Jurkat, Clone E6-1 (cell line): ENCODE data around the gene HCN1.
"Not testable (repeated sequence)": the region's sequence is repeated elsewhere in the genome, so short reads cannot be mapped to it uniquely, and the experiment has no call there.

ENCODE experiments used
- DNase-seq: peaks from one replicate; pipeline ENCODE4 v3.0.0-alpha.2; 2011; ENCODE audit warnings: low read depth, low spot score
- H3K4me3 ChIP-seq: 2 replicates; pipeline ENCODE4 v1.5.1; 2011; ENCODE audit warnings: mild to moderate bottlenecking, low read length, control low read depth, moderate library complexity

The HCN1 gene

DNA sequence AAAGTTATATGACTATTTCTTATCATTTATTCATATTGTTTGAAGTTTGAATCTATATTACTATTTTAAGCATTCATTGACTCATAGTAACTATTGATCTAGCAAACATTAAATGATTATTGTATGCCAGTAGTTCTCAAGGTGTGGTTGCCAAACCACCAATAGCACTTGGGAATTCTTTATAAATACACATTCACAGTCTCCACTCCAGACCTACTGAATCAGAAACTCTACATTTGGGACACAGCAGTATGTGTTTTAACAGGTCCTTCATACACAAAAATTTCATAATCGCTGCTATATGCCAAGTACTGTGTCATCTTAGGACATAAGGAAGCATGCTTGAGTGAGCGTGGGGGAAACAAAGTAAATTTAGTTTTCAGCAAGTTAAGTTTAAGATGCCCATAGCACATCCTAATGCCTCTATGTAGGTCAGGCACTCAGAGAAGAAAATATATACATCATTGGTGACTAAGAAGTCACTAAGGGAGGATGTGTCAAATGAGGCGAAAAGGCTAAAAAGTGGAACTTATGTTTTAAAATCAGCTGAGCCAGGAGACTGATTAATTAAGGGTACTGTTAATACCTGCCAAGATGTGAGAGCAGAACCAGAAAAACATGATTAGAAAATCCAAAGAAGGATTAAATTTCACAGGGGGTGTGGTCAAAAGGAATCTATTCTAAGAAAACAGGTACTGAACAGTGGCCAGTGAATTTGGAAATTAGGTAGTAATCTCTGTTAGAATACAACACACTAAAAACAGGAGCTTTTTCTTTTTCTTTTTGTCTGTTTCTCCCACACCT, 340.8 kb downstream of the HCN1 start:
- DNase-seq, result no peak
- no peak overlapping the region for H3K4me3 ChIP-seq

DNA sequence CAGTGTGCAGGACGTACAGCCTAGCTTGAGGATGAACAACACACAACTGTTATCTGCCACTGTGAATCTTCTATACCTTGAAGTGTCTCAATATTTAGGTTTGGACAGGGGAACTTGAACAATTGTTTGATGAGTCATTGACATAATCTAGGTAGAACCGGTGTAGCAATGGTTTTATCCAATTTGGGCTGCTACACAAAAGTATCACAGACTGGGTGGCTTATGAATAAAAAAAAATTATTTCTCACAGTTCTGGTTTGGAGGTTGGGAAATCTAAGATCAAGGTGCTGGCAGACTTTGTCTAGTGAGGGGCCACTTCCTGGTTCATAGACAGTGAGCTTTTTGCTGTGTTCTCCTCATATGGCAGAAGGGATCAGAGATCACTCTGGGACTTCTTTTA, 359.7 kb downstream of the HCN1 start:
- DNase-seq, result no peak
- no peak overlapping the region for H3K4me3 ChIP-seq

DNA sequence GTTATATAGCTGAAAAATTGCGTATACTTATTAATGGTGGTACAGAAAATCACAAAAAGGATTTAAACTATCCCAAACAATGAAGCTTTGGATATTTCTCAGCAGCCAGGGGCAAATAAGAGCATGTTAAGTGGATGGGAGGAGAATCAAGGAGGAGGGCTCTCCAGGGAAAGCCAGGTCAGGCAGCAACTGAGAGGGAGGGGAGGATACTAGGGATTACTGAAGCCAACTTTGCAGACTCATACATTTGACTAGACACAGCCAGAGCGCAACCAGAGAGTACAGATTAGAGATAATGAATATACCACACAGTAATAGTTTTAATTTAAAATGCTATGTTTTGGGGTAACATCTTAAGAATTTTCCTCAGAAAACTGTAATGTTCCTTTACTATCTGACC, 360.2 kb downstream of the HCN1 start:
- DNase-seq, result no peak
- H3K4me3 ChIP-seq, result no peak overlapping the region

DNA sequence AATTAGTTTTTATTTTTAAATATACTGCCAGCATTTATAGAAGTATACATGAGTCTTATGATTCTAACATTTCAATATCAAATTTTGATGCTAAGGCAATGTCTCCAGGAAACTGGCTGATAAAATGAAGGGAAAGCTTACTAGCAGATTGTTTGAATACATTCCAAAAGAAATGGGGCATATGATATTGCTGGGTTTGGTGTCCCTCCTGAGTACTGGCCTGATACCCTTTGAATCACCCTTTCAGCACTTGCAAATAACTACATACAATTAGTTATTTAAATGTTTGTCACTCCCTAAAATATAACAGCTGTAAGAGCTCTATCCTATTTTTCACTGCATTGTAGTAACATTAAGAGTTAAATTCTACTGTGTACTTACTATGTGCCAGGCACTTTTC, 360.8 kb downstream of the HCN1 start:
- no peak for DNase-seq
- no peak overlapping the region for H3K4me3 ChIP-seq

DNA sequence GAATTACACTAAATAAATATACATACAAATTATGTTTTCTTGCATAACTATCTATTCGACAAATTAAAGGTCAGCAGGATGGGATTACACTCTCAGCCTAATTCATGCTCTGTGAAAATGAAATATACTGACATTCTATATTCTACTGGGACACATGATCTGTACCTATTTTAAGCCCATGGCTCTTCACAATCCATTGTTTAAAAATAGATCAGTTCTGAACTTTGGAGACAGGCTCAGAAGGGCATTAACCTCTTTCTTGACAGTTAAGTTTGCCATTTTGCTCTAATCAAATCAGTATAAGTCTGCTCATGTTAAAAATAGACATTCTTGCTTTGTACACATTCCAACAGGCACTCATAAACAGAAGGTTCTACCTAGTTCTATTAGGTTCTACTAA, 361.2 kb downstream of the HCN1 start:
- DNase-seq, result no peak

DNA sequence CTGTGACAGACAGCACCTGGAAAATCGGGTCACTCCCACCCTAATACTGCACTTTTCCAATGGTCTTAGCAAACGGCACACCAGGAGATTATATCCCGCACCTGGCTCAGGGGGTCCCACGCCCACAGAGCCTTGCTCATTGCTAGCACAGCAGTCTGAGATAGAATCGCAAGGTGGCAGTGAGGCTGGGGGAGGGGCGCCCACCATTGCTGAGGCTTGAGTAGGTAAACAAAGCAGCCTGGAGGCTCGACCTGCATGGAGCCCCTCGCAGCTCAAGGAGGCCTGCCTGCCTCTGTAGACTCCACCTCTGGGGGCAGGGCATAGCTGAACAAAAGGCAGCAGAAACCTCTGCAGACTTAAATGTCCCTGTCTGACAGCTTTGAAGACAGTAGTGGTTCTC, 383.6 kb downstream of the HCN1 start:
- DNase-seq, result not testable (repeated sequence)

More for the DNA sequence above, 361.2 kb downstream of the HCN1 start:
- H3K4me3 ChIP-seq, result no peak overlapping the region

DNA sequence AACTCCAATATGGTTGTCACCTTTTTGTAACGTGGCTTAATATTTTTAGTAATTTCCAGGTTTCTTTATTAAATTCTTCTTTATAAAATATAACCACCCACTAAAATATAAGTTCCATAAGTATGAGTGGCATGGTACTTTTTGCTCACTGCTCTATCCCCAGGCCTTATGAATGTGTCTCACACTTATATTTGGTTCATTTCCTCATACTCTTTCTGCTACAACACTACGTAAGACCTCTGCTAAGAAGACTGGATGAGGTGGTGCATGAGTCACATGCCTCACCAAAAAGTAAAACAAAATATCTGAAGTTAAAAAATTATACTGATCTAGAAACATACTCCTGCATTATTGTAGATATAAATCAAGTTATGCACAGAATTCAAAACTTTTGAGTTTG, 400.9 kb downstream of the HCN1 start:
- no peak overlapping the region for H3K4me3 ChIP-seq
- DNase-seq, result no peak

More for the DNA sequence above, 383.6 kb downstream of the HCN1 start:
- not testable (repeated sequence) for H3K4me3 ChIP-seq

DNA sequence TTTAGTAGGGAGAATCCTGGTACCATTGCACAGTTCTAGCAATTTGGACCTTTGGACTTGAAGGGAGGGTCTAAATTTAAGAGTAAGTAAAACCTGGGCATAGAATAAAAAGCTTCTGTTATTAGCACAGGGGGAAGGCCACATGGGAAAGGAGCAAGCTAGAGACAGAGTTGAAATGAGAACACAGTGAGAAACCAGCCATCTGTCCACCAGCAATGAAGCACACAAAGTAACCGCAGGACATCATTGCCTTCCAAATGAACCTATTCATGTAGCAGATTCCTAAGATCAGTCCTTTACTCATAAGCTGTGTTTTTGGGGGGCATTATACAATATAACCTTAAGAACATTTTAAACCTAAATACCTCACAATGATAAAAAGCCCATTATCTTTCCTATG, 407.4 kb downstream of the HCN1 start:
- DNase-seq, result no peak
- no peak overlapping the region for H3K4me3 ChIP-seq

DNA sequence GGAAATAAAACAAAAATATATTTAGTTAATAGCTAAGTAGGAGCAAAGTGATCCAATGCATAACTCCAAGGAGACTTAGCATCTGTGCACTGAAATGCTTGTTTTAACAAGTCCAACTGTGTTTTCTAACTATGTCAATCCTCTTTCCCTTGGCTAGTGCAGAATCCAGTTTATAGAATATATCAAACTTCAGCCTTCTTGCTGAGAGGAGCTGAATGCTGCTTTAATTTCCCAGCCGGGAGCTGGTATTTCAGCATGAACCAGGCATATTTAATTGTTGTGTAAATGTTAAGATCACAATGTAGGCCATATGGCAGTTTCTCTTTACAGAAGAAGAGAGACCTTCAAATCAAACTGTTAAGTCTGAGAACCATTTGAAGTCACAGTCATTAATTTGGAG, 411.7 kb downstream of the HCN1 start:
- DNase-seq, result no peak
- H3K4me3 ChIP-seq, result no peak overlapping the region

DNA sequence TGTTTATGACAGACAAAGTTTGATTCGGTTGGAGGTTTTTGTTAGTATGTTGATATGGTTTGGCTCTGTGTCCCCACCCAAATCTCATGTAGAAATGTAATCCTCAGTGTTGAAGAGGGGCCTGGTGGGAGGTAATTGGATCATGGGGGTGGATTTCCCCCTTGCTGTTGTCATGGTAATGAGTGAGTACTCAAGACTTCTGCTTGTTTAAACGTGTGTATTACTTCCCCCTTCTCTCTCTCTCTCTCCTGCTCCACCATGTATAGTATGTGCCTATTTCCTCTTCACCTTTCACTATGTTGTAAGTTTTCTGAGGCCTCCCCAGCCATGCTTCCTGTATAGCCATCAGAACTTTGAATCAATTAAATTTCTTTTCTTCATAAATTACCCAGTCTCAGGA, 415.1 kb downstream of the HCN1 start:
- DNase-seq, result no peak
- H3K4me3 ChIP-seq, result no peak overlapping the region

DNA sequence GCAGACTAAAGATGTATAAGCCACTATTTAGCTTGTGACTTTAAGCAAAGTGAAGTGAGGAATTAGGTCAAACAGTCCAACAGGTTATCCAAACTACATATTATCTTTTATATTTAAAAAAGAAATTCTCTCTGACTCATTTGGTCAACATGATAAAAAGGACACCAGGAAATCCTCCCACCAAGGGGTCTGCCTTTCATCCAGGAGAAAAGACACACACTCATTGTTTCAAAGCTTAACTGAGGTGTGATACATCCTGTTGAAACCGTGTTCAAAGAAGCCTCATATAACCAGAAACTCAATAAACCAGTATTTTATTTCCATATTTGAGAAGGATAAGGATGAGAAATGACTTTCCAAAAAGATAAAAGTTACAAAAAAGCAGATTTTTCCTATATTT, 417.1 kb downstream of the HCN1 start:
- H3K4me3 ChIP-seq, result no peak overlapping the region
- DNase-seq, result no peak

DNA sequence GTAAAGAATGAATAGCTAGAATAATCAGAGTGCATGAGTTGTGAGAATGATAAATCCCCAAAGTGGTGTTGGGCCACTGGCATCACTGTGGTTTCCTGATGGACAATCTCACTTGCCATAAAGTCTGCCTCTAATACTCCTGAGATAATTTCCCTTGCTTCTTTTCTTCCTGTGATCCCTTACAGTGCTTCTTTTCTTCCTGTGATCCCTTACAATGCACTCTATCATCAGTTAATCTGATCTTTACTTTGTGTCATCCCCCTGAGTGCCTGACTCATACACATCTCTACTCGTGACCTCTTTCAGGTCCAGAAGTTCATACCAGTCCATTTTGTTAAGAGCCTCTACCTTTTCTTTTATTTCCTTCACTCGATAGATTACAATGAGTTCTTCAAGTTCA, 418.3 kb downstream of the HCN1 start:
- no peak overlapping the region for H3K4me3 ChIP-seq
- DNase-seq, result no peak

DNA sequence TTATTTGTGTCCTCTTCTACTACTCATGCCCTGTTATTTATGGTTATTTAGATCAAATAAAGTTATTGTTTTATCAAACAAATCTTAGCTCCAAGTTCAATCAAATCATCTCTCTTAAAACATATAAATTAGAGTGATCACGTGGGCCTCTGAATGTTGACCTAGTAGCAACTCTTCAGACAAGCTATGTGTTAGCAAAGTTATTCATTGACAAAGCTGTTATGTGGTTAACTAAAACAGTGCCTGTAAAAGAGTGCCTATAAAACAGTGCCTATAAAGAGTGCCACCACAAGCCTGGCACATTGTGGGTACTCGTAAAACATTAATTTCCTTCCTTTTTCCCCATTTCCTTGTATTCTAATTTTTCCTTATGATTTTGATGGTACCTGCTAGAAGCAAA, 421.9 kb downstream of the HCN1 start:
- DNase-seq, result no peak
- H3K4me3 ChIP-seq, result no peak overlapping the region

DNA sequence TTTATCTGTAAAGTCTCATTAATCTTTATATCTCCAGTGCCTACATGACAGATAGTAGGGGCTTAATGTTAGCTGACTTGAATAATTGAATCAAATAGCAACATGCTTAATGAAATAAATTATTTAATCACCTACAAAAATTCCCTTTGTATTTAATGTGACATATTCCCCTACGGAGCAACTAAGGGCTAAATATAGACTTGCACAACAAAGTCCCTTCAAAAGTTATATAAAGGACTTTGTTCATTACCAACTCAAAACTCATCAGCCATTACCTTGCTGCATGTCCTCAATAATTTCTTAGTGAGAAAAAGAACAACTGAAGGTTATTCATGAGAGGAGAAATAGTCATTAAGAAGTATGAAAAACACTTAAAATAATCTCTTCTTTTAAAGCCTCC, 424.6 kb downstream of the HCN1 start:
- no peak for DNase-seq
- H3K4me3 ChIP-seq, result no peak overlapping the region

DNA sequence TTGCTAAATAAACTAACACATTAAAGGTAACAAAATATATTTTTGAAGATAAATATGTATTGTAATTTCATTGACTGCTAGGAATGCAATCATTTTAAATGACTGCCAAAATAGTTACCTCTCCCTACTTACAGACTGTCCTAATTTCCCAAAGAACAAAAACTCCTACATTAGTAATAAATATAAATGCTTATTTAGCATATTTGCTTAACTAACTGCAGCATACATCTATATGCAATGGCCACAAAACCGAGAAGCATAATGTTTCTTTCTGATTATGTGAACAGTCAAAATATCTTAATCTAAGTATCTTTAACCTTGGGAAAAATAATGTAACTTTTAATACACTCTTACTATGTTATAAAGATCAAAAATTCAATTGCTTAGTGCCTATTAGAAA, 431.7 kb downstream of the HCN1 start:
- no peak overlapping the region for H3K4me3 ChIP-seq
- DNase-seq, result no peak

DNA sequence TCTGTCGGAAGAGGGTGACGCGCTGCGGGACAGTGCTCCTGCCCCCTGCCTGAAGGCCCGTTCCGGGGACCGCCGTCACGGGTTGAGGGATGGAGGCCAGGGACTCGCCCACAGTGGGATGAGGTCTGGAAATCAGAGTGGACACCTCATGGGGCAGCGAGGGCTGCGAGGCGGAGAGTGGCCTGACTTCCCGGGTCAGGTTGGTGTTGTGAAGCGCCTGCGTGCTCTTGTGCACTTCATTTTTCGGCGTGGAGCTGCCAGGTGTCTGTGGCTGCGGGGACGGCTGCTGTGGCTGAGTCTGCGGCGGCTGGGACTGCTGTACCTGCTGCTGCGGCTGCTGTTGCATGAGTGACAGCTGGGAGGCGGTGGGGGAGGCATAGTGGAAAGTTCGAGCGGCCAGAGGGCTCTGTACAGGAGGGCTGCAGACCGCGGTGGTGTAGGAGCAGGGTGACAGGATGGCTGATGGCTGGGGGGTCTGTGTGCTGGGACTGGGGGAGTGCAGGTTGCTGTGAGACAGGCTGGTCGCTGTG, 434.1 kb downstream of the HCN1 start:
- H3K4me3 ChIP-seq, result no peak overlapping the region
- no peak for DNase-seq

DNA sequence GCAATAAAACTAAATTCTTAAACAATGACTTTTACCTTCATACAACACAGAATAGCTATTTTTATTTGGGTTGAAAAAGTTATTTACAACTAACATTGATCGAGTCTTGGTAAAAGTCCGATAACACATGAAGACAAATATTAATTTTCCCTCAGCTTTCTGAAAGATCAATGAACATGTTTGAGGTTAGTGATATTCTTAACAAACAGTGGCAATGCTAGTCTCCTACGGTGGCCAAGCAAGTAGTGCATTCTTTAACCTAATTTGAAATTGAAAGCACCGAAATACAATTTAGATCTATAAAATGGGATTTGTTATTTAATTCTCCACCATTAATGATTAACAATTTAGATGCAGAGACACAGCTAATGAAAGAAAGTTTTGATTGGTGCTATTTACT, 435.1 kb downstream of the HCN1 start:
- no peak overlapping the region for H3K4me3 ChIP-seq
- no peak for DNase-seq

DNA sequence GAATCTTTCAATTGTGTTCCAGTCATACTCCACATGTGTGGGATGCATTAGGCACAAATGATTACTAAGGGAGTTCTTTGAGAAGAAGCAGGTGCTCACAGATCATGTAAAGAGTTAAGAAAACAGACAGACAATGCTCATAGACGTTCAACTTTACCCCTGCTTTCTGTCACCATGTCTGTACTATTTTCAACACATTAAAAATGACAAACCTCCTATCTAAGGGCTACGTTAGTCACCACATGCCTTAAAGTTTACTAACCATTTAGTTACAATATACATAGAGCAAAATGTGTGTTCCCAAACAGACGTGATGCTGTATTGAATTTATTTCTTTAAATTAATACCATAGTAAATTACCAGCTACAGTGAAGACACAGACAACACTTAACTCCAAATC, 435.9 kb downstream of the HCN1 start:
- no peak overlapping the region for H3K4me3 ChIP-seq
- no peak for DNase-seq

DNA sequence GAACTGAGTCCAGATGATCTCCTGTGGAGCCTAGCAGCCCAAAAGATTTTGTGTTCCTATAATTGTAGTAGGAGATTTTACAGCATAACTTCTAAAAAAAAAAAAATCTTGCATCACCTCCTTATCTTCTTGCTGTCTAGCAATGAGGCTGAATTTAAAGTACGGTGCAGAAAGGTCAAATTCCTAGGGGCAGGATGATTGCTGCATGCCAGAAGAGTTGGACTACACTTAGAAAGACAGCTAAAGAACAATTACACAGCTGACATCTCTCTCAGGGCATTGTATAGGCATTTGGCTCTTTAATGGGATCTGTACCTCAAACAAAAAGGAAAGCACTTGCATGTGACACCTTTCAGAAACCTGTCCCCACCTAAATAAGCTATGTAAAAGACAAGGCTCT, 443.2 kb downstream of the HCN1 start:
- no peak overlapping the region for H3K4me3 ChIP-seq
- no peak for DNase-seq

DNA sequence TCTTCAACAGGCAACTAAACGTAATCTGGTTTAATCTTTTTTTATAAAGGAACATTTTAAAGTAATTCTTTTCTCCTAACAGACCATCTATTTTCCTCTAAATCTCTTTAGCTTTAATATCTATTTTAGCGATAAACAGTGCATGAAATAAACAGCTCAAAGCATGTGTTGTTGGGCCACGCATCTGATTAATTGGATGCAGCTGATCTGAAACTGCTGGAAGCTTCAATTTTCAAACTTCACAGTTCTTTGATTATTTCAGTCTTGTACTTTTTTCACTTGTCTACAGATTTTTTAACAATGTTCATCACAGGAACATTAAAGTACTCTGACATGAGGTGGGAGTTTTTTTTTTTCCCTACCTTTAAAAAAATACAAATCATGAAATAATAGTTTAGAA, 443.6 kb downstream of the HCN1 start:
- DNase-seq, result no peak
- H3K4me3 ChIP-seq, result no peak overlapping the region

DNA sequence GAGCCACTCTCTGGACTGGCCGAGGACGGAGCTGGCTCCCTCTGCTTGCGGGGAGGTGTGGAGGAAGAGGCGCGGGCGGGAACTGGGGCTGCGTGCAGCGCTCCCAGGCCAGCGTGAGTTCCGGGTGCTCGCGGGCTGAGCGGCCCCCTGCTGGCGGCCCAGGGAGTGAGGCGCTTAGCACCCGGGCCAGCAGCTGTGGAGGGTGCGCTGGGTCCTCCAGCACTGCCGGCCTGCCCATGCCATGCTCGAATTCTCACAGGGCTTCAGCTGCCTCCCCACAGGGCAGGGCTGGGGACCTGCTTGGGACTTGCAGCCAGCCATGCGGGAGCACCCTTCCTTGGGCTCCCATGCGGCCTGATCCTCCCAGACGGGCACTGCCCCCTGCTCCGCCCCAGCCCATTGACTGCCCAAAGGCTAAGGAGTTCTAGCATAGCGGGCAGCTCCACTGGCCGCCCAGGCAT, 470.6 kb downstream of the HCN1 start:
- no peak for DNase-seq
- no peak overlapping the region for H3K4me3 ChIP-seq
